H1 (cell line): ENCODE results near the gene GJC3. TPM values are rescaled to one million over a fixed set of nuclear protein-coding genes. Genes with fewer than 3 reads are reported as not detected.

Experiments used
- MAX ChIP-seq: IDR thresholded peaks from 2 replicates; pipeline ENCODE4 v1.6.1; 2012; ENCODE audit warnings: inconsistent platforms
- polyA plus RNA-seq, 7 experiments: library from polyadenylated mRNA; depleted of rRNA in 3 of 7; stranded (reverse) in 5 of 7; unstranded in 2 of 7; fragments of >200 nt in 5 of 7; fragments of 200-250 nt in 2 of 7; gene quantifications; 1 replicate in 5 of 7; 2 replicates in 1 of 7; 4 replicates in 1 of 7; pipeline versions ENCODE4 v1.2.1 to v1.2.3, GENCODE V29; 2011 to 2013; ENCODE audit warnings: missing spikeins in 2 of 7, mixed read lengths in 2 of 7
- total RNA-seq: library from RNA; stranded (reverse); fragmentation: NEBNext Ultra II Directional; extraction: Animal tissue kit (Norgen Biotek cat#: 25700); gene quantifications from 2 replicates; pipeline ENCODE4 v1.2.1, GENCODE V29; 2021
- TF ChIP-seq, protein P1 (sequence below): fragments of 300-600 bp; sonication (generic); IDR thresholded peaks from 2 replicates; pipeline ENCODE4 v1.7.1; 2012; ENCODE audit warnings: low read length, moderate library complexity, mild to moderate bottlenecking, inconsistent platforms; ENCODE audit not compliant: insufficient replicate concordance

Gene GJC3
- total and polyA plus RNA-seq, 2 of the 8 experiments (the other 6 are each of a cell fraction or from before 2014, with no cell fraction given) = 2.7 to 3.0 TPM

DNA sequence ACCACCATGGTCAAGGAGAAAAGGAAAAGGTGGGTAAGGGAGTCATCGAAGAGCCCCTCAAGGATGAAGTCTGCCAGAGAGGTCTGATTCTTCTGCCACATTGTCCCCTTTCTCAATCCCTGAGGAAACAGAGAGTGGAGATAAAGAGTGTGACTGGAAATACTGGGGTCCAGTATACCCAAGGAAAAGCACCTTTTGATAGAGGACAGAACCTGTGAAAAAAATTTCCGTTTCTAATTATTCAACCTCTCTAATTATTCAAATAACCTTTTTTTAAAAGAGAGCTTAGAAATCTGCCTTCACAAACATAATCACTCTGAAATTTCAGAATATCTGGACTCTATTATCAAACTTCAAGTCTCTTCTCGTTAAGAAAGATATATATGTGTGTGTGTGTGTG, 52.5 kb downstream of the GJC3 start, which contains the start of gene OR2AE1 (continued):
- TF ChIP-seq, protein P1, sequence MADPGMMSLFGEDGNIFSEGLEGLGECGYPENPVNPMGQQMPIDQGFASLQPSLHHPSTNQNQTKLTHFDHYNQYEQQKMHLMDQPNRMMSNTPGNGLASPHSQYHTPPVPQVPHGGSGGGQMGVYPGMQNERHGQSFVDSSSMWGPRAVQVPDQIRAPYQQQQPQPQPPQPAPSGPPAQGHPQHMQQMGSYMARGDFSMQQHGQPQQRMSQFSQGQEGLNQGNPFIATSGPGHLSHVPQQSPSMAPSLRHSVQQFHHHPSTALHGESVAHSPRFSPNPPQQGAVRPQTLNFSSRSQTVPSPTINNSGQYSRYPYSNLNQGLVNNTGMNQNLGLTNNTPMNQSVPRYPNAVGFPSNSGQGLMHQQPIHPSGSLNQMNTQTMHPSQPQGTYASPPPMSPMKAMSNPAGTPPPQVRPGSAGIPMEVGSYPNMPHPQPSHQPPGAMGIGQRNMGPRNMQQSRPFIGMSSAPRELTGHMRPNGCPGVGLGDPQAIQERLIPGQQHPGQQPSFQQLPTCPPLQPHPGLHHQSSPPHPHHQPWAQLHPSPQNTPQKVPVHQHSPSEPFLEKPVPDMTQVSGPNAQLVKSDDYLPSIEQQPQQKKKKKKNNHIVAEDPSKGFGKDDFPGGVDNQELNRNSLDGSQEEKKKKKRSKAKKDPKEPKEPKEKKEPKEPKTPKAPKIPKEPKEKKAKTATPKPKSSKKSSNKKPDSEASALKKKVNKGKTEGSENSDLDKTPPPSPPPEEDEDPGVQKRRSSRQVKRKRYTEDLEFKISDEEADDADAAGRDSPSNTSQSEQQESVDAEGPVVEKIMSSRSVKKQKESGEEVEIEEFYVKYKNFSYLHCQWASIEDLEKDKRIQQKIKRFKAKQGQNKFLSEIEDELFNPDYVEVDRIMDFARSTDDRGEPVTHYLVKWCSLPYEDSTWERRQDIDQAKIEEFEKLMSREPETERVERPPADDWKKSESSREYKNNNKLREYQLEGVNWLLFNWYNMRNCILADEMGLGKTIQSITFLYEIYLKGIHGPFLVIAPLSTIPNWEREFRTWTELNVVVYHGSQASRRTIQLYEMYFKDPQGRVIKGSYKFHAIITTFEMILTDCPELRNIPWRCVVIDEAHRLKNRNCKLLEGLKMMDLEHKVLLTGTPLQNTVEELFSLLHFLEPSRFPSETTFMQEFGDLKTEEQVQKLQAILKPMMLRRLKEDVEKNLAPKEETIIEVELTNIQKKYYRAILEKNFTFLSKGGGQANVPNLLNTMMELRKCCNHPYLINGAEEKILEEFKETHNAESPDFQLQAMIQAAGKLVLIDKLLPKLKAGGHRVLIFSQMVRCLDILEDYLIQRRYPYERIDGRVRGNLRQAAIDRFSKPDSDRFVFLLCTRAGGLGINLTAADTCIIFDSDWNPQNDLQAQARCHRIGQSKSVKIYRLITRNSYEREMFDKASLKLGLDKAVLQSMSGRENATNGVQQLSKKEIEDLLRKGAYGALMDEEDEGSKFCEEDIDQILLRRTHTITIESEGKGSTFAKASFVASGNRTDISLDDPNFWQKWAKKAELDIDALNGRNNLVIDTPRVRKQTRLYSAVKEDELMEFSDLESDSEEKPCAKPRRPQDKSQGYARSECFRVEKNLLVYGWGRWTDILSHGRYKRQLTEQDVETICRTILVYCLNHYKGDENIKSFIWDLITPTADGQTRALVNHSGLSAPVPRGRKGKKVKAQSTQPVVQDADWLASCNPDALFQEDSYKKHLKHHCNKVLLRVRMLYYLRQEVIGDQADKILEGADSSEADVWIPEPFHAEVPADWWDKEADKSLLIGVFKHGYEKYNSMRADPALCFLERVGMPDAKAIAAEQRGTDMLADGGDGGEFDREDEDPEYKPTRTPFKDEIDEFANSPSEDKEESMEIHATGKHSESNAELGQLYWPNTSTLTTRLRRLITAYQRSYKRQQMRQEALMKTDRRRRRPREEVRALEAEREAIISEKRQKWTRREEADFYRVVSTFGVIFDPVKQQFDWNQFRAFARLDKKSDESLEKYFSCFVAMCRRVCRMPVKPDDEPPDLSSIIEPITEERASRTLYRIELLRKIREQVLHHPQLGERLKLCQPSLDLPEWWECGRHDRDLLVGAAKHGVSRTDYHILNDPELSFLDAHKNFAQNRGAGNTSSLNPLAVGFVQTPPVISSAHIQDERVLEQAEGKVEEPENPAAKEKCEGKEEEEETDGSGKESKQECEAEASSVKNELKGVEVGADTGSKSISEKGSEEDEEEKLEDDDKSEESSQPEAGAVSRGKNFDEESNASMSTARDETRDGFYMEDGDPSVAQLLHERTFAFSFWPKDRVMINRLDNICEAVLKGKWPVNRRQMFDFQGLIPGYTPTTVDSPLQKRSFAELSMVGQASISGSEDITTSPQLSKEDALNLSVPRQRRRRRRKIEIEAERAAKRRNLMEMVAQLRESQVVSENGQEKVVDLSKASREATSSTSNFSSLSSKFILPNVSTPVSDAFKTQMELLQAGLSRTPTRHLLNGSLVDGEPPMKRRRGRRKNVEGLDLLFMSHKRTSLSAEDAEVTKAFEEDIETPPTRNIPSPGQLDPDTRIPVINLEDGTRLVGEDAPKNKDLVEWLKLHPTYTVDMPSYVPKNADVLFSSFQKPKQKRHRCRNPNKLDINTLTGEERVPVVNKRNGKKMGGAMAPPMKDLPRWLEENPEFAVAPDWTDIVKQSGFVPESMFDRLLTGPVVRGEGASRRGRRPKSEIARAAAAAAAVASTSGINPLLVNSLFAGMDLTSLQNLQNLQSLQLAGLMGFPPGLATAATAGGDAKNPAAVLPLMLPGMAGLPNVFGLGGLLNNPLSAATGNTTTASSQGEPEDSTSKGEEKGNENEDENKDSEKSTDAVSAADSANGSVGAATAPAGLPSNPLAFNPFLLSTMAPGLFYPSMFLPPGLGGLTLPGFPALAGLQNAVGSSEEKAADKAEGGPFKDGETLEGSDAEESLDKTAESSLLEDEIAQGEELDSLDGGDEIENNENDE = no peak
- no peak for TF ChIP-seq MAX
